Activated CD8-positive, alpha-beta memory T cell treated with anti-CD3 and anti-CD28 coated beads, Interleukin-2, amount 50 U/mL, for 48 hours (primary cell): ENCODE data around the gene VSIG1.

Experiments
- DNase-seq: peaks from one replicate; pipeline ENCODE4 v3.0.0-alpha.2; 2020

The VSIG1 gene

GRCh38 chrX:108044554-108045256, at the start of gene VSIG1:
VSIG1 (plus strand) TSS chrX:108045065; CDS start chrX:108045131, 66 bp downstream.
- no peak for DNase-seq

GRCh38 chrX:107996124-107996523, 48.7 kb upstream of the VSIG1 start:
- DNase-seq: no peak

- DNase-seq: no peak
These were observed 44.1 kb upstream of the VSIG1 start for GRCh38 chrX:108000751-108001150.

GRCh38 chrX:108001218-108001814, 43.5 kb upstream of the VSIG1 start:
- DNase-seq: no peak

GRCh38 chrX:108018656-108019381, 26.0 kb upstream of the VSIG1 start:
- DNase-seq: no peak

GRCh38 chrX:108019382-108019875, 25.4 kb upstream of the VSIG1 start:
- DNase-seq: no peak

- no peak for DNase-seq
These were observed 24.2 kb upstream of the VSIG1 start for GRCh38 chrX:108020631-108021030.

- DNase-seq: no peak
These were observed 22.3 kb upstream of the VSIG1 start for GRCh38 chrX:108022491-108023089.

GRCh38 chrX:108025376-108025775, 19.5 kb upstream of the VSIG1 start:
- DNase-seq: no peak

GRCh38 chrX:108025954-108026600, 18.8 kb upstream of the VSIG1 start:
- DNase-seq: no peak

- no peak for DNase-seq
These were observed 16.0 kb upstream of the VSIG1 start for GRCh38 chrX:108028854-108029253.

GRCh38 chrX:108029928-108030711, 14.7 kb upstream of the VSIG1 start:
- DNase-seq: no peak

GRCh38 chrX:108032944-108033343, 11.9 kb upstream of the VSIG1 start:
- DNase-seq: no peak

- DNase-seq: no peak
These were observed 11.0 kb upstream of the VSIG1 start for GRCh38 chrX:108033890-108034289.

GRCh38 chrX:108034725-108035124, 10.1 kb upstream of the VSIG1 start:
- DNase-seq: no peak

- no peak for DNase-seq
These were observed 8.4 kb upstream of the VSIG1 start for GRCh38 chrX:108036298-108036973.

- DNase-seq: no peak
These were observed 4.8 kb downstream of the VSIG1 start for GRCh38 chrX:108049649-108050048.

- DNase-seq: no peak
These were observed 8.4 kb downstream of the VSIG1 start for GRCh38 chrX:108053218-108053617.

GRCh38 chrX:108055546-108055945, 10.7 kb downstream of the VSIG1 start:
- no peak for DNase-seq

GRCh38 chrX:108059801-108060200, 14.9 kb downstream of the VSIG1 start:
- no peak for DNase-seq

GRCh38 chrX:108064001-108064400, 19.1 kb downstream of the VSIG1 start:
- DNase-seq: no peak

GRCh38 chrX:108064613-108065012, 19.7 kb downstream of the VSIG1 start:
- no peak for DNase-seq
